ENCODE data around the gene RBM17.
A peak's percentile ranks its signal among the peaks of the same experiment; 100 is the strongest.

RBM17 gene

DNA sequence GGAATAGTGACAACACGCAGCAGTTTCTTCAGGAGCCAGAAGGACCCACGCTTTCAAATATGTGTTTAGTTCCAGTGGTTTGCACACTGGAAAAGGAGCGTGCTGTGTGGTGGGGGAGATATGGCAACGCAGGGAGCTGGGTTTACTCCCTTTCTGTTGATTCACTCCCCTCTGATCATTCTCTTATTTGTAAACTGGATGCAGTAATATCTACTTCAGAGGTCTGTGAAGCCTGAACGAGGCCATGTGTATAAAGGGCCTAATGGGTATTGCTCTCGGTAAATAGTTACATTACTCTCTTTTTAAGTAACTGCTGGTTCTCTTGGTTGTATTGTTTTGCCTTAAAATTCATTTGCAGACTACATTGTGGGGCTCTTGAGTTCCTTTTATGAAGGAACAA lies 19.2 kb downstream of the RBM17 start:
- Histone ChIP-seq H3K27me3 (ENCODE audit: control insufficient read depth, insufficient read depth, low read length) (no peaks in the 10 kb centered on the region), H3K36me3 (ENCODE audit: insufficient read depth, low read length) (peaks cover 76% of the 10 kb centered on the region), H3K9ac (ENCODE audit: low read depth, low read length) (no peak overlapping the region), H3K4me3 (ENCODE audit: low read length) (no peak overlapping the region), H3K4me2 (ENCODE audit: low read length) (no peak overlapping the region), H3K9me3 (replicated peaks; ENCODE audit: low read length) (no peaks in the 10 kb centered on the region), H3K4me1 (ENCODE audit: control insufficient read depth, insufficient read depth, low read length) (no peaks in the 10 kb centered on the region)

GRCh38 chr10:6108631-6109443 lies 20.0 kb downstream of the RBM17 start:
- Histone ChIP-seq H3K36me3 (ENCODE audit: insufficient read depth, low read length) (peaks cover 78% of the 10 kb centered on the region), H3K27me3 (ENCODE audit: control insufficient read depth, insufficient read depth, low read length) (no peaks in the 10 kb centered on the region), H3K9ac (ENCODE audit: low read depth, low read length) (no peak overlapping the region), H3K4me2 (ENCODE audit: low read length) (no peak overlapping the region), H3K4me1 (ENCODE audit: control insufficient read depth, insufficient read depth, low read length) (no peaks in the 10 kb centered on the region), H3K4me3 (ENCODE audit: low read length) (no peak overlapping the region), H3K9me3 (replicated peaks; ENCODE audit: low read length) (no peaks in the 10 kb centered on the region)

DNA sequence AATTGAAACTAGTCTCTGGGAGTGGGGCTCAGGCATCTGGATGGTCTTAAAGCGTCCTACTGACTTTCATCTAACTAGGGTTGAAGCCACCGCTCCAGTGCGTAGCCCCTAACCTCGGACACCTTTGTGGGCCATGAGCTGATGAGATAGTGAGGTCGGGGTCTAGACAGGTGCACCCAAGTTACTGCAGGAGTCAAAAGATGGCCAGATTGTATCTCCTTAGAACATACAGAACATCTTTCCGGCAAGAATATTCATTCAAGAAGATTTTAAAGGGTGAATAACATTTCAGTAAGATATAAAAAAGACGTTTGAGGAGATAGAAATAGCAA lies 20.6 kb downstream of the RBM17 start:
- H3K36me3 ChIP-seq (ENCODE audit: insufficient read depth, low read length): peaks cover 79% of the 10 kb centered on the region
- no peak overlapping the region for H3K9ac ChIP-seq (ENCODE audit: low read depth, low read length)
- H3K9me3 ChIP-seq (replicated peaks; ENCODE audit: low read length): no peaks in the 10 kb centered on the region
- H3K4me1 ChIP-seq (ENCODE audit: control insufficient read depth, insufficient read depth, low read length): peaks cover 5% of the 10 kb centered on the region
- H3K27me3 ChIP-seq (ENCODE audit: control insufficient read depth, insufficient read depth, low read length): no peaks in the 10 kb centered on the region
- H3K4me2 ChIP-seq (ENCODE audit: low read length): no peak overlapping the region
- no peak overlapping the region for H3K4me3 ChIP-seq (ENCODE audit: low read length)

DNA sequence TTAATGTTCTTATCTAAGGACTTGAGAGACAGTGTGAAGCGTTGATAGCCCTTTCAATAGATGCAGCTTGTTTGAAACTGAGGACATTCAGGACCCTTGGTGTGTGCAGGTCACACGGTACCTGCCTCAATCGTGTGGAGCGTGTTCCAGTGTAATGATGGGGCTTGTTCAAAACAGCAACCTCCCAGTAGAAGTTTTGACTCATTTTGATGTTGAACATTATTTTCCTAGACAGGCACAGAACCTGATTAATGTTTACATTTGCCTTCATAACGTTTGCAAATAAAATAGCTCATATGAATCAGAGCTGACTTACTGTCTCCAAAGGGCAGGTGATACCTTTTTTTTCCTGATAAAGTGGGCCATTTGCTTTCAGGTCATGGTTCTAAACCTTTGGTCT lies 21.3 kb downstream of the RBM17 start:
- Histone ChIP-seq H3K4me2 (ENCODE audit: low read length) (no peak overlapping the region), H3K9ac (ENCODE audit: low read depth, low read length) (no peak overlapping the region), H3K9me3 (replicated peaks; ENCODE audit: low read length) (no peaks in the 10 kb centered on the region), H3K4me1 (ENCODE audit: control insufficient read depth, insufficient read depth, low read length) (peaks cover 12% of the 10 kb centered on the region), H3K36me3 (ENCODE audit: insufficient read depth, low read length) (peaks cover 79% of the 10 kb centered on the region), H3K27me3 (ENCODE audit: control insufficient read depth, insufficient read depth, low read length) (no peaks in the 10 kb centered on the region), H3K4me3 (ENCODE audit: low read length) (no peak overlapping the region)

GRCh38 chr10:6112893-6113292 lies 24.1 kb downstream of the RBM17 start:
- H3K4me2 ChIP-seq (ENCODE audit: low read length): no peak overlapping the region
- H3K4me1 ChIP-seq (ENCODE audit: control insufficient read depth, insufficient read depth, low read length): peaks cover 23% of the 10 kb centered on the region
- H3K36me3 ChIP-seq (ENCODE audit: insufficient read depth, low read length): peaks cover 79% of the 10 kb centered on the region
- no peak overlapping the region for H3K9ac ChIP-seq (ENCODE audit: low read depth, low read length)
- H3K4me3 ChIP-seq (ENCODE audit: low read length): no peak overlapping the region
- no peaks in the 10 kb centered on the region for H3K9me3 ChIP-seq (replicated peaks; ENCODE audit: low read length)
- no peaks in the 10 kb centered on the region for H3K27me3 ChIP-seq (ENCODE audit: control insufficient read depth, insufficient read depth, low read length)

- Histone ChIP-seq H3K27me3 (ENCODE audit: control insufficient read depth, insufficient read depth, low read length) (no peaks in the 10 kb centered on the region), H3K36me3 (ENCODE audit: insufficient read depth, low read length) (peaks cover 66% of the 10 kb centered on the region), H3K9ac (ENCODE audit: low read depth, low read length) (peak overlapping the region; percentile 54), H3K4me2 (ENCODE audit: low read length) (peak overlapping the region; percentile 34), H3K4me1 (ENCODE audit: control insufficient read depth, insufficient read depth, low read length) (peaks cover 23% of the 10 kb centered on the region), H3K9me3 (replicated peaks; ENCODE audit: low read length) (no peaks in the 10 kb centered on the region), H3K4me3 (ENCODE audit: low read length) (no peak overlapping the region)
These were observed 25.5 kb downstream of the RBM17 start for GRCh38 chr10:6114299-6114698.

- peak overlapping the region; percentile 34 for H3K4me2 ChIP-seq (ENCODE audit: low read length)
- no peaks in the 10 kb centered on the region for H3K27me3 ChIP-seq (ENCODE audit: control insufficient read depth, insufficient read depth, low read length)
- peaks cover 60% of the 10 kb centered on the region for H3K36me3 ChIP-seq (ENCODE audit: insufficient read depth, low read length)
- H3K9ac ChIP-seq (ENCODE audit: low read depth, low read length): peak overlapping the region; percentile 54
- peaks cover 23% of the 10 kb centered on the region for H3K4me1 ChIP-seq (ENCODE audit: control insufficient read depth, insufficient read depth, low read length)
- no peak overlapping the region for H3K4me3 ChIP-seq (ENCODE audit: low read length)
- H3K9me3 ChIP-seq (replicated peaks; ENCODE audit: low read length): no peaks in the 10 kb centered on the region
These were observed 26.0 kb downstream of the RBM17 start for GRCh38 chr10:6114805-6115341.

DNA sequence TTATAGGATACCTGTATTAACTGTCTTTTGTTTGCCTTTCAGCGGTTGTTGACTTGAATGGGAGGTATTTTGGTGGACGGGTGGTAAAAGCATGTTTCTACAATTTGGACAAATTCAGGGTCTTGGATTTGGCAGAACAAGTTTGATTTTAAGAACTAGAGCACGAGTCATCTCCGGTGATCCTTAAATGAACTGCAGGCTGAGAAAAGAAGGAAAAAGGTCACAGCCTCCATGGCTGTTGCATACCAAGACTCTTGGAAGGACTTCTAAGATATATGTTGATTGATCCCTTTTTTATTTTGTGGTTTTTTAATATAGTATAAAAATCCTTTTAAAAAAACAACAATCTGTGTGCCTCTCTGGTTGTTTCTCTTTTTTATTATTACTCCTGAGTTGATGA lies 26.6 kb downstream of the RBM17 start:
- Histone ChIP-seq H3K9ac (ENCODE audit: low read depth, low read length) (peak overlapping the region; percentile 54), H3K4me3 (ENCODE audit: low read length) (no peak overlapping the region), H3K27me3 (ENCODE audit: control insufficient read depth, insufficient read depth, low read length) (no peaks in the 10 kb centered on the region), H3K9me3 (replicated peaks; ENCODE audit: low read length) (no peaks in the 10 kb centered on the region), H3K4me1 (ENCODE audit: control insufficient read depth, insufficient read depth, low read length) (peaks cover 23% of the 10 kb centered on the region), H3K4me2 (ENCODE audit: low read length) (peak overlapping the region; percentile 34), H3K36me3 (ENCODE audit: insufficient read depth, low read length) (peaks cover 55% of the 10 kb centered on the region)

DNA sequence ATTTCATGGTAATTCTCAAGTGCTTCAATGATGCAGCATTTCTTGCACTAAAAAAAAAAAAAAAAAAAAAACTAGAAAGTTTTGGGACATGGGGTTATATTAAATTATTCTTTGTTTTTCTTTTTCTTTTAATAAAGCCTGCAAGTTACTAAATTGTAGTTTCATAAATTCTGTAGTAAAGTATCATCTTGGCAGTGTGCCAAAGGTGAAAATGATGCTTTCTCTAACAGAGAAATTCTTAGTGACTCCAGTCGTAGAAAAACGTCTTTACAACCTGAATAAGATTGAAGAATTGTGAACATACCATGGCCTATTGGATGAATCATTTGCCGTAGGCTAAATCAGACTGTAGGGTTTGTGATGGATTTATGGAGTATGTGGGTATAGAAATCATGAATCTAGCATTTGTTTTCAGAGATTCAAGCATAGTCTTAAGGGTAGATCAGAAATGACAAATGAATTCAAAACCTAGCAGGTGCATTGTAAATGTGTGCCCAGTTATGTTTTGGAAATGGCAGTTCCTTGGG lies 27.1 kb downstream of the RBM17 start:
- H3K27me3 ChIP-seq (ENCODE audit: control insufficient read depth, insufficient read depth, low read length): no peaks in the 10 kb centered on the region
- H3K36me3 ChIP-seq (ENCODE audit: insufficient read depth, low read length): peaks cover 50% of the 10 kb centered on the region
- H3K4me1 ChIP-seq (ENCODE audit: control insufficient read depth, insufficient read depth, low read length): peaks cover 23% of the 10 kb centered on the region

DNA sequence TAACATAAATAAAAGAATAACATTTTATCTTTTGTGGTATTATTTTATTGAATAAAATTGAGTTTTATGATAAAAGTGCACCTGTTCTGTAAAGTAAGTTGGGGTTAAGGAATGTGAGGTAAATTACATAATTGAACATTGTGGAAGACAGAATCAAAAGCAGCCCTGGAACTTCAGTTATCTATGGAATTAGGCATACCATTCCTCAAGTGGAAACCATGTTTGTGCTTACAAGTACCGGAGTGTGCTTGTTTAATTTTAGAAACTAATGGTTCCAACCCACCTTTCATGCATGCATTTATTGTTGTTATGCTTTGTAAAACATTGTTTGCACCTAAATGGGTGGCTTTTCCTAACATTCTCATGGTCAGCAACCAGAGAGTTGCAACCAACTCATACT lies 28.0 kb downstream of the RBM17 start:
- H3K9me3 ChIP-seq (replicated peaks; ENCODE audit: low read length): no peaks in the 10 kb centered on the region
- no peaks in the 10 kb centered on the region for H3K27me3 ChIP-seq (ENCODE audit: control insufficient read depth, insufficient read depth, low read length)
- H3K4me2 ChIP-seq (ENCODE audit: low read length): no peak overlapping the region
- no peak overlapping the region for H3K9ac ChIP-seq (ENCODE audit: low read depth, low read length)
- peaks cover 23% of the 10 kb centered on the region for H3K4me1 ChIP-seq (ENCODE audit: control insufficient read depth, insufficient read depth, low read length)
- peaks cover 43% of the 10 kb centered on the region for H3K36me3 ChIP-seq (ENCODE audit: insufficient read depth, low read length)
- H3K4me3 ChIP-seq (ENCODE audit: low read length): no peak overlapping the region

More for the DNA sequence above, 27.1 kb downstream of the RBM17 start:
- H3K9me3 ChIP-seq (replicated peaks; ENCODE audit: low read length): no peaks in the 10 kb centered on the region
- H3K9ac ChIP-seq (ENCODE audit: low read depth, low read length): peak overlapping the region; percentile 54
- no peak overlapping the region for H3K4me3 ChIP-seq (ENCODE audit: low read length)
- H3K4me2 ChIP-seq (ENCODE audit: low read length): no peak overlapping the region

DNA sequence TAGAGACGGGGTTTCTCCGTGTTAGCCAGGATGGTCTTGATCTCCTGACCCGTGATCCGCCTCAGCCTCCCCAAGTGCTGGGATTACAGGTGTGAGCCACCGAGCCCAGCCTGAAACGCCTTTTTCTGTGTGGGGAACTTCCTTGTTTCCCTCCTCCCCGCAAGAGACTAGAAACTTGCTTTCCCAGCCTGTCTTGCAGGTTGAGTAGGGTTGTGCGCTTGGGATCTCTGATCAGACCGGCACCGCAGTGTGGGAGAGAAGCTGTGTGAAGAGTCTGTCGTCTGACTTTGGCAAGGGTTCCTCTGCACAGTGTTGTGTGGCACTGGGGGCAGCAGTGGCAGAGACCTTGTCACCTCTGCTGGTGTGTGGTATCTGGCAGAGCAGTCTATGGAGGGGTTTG lies 28.9 kb downstream of the RBM17 start:
- H3K4me3 ChIP-seq (ENCODE audit: low read length): no peak overlapping the region

DNA sequence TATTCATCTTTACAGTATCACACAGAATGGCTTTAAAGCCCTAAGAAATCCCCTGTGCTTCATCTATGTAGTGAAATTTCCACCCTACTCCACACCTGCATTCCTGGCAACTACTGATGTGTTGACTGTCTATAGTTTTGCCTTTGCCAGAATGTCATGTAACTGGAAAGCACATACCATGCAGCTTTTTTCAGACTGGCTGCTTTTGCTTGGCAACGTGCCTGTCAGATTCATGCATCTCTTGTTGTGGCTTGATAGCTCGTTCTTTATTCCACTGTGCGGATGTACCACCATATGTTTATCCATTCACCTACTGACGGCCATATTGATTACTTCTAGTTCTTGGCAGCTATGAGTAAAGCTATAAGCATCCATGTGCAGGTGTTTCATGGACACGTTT lies 30.6 kb downstream of the RBM17 start:
- no peak overlapping the region for H3K9ac ChIP-seq (ENCODE audit: low read depth, low read length)
- H3K4me3 ChIP-seq (ENCODE audit: low read length): no peak overlapping the region
- no peaks in the 10 kb centered on the region for H3K27me3 ChIP-seq (ENCODE audit: control insufficient read depth, insufficient read depth, low read length)
- no peaks in the 10 kb centered on the region for H3K9me3 ChIP-seq (replicated peaks; ENCODE audit: low read length)
- H3K4me2 ChIP-seq (ENCODE audit: low read length): no peak overlapping the region
- peaks cover 20% of the 10 kb centered on the region for H3K4me1 ChIP-seq (ENCODE audit: control insufficient read depth, insufficient read depth, low read length)
- peaks cover 16% of the 10 kb centered on the region for H3K36me3 ChIP-seq (ENCODE audit: insufficient read depth, low read length)

More for the DNA sequence above, 28.9 kb downstream of the RBM17 start:
- Histone ChIP-seq H3K9me3 (replicated peaks; ENCODE audit: low read length) (no peaks in the 10 kb centered on the region), H3K9ac (ENCODE audit: low read depth, low read length) (no peak overlapping the region), H3K27me3 (ENCODE audit: control insufficient read depth, insufficient read depth, low read length) (no peaks in the 10 kb centered on the region), H3K36me3 (ENCODE audit: insufficient read depth, low read length) (peaks cover 34% of the 10 kb centered on the region), H3K4me1 (ENCODE audit: control insufficient read depth, insufficient read depth, low read length) (peaks cover 23% of the 10 kb centered on the region), H3K4me2 (ENCODE audit: low read length) (no peak overlapping the region)

Measured in skeletal muscle satellite cell (primary cell).